Esophagus muscularis mucosa (tissue), 4 donors: ENCODE measurements around the gene MIGA2. TPM values are rescaled to one million over a fixed set of nuclear protein-coding genes. Genes with fewer than 3 reads are reported as not detected.

ENCODE experiments used
- DNase-seq: peaks from one replicate; pipeline ENCODE4 v3.0.0-alpha.2; 2017; ENCODE audit errors: extremely low spot score
- H3K27ac ChIP-seq, 4 donors: fragments of 200-600 bp; sonication (generic); replicated peaks in 1 of 4; 1 replicate in 3 of 4; 2 replicates in 1 of 4; pipeline ENCODE4 v1.5.1; 2016 to 2019; ENCODE audit warnings: mild to moderate bottlenecking in 1 of 4
- H3K27me3 ChIP-seq, 4 donors: fragments of 200-600 bp; sonication (generic); one replicate each; pipeline versions ENCODE4 v1.5.1 to v1.6.0; 2016 to 2019
- H3K36me3 ChIP-seq, 4 donors: fragments of 200-600 bp; sonication (generic); one replicate each; pipeline ENCODE4 v1.5.1; 2016 to 2019
- H3K4me1 ChIP-seq, 4 donors: fragments of 200-600 bp; sonication (generic); one replicate each; pipeline ENCODE4 v1.5.1; 2016 to 2019
- H3K4me3 ChIP-seq, 4 donors: fragments of 200-600 bp; sonication (generic); 1 replicate in 2 of 4; 2 replicates in 2 of 4; pipeline ENCODE4 v1.5.1; 2016 to 2019; ENCODE audit warnings: mild to moderate bottlenecking in 4 of 4, moderate library complexity in 1 of 4
- H3K9me3 ChIP-seq, 4 donors: fragments of 200-600 bp; sonication (generic); 1 replicate in 3 of 4; 2 replicates in 1 of 4; pipeline ENCODE4 v1.5.1; 2016 to 2019
- EP300 ChIP-seq: sonication (generic); formaldehyde crosslinking; IDR thresholded peaks from one replicate; pipeline ENCODE4 v1.6.1; 2017; ENCODE audit warnings: antibody characterized with exemption
- POLR2A ChIP-seq: fragments of 450-650 bp; IDR thresholded peaks from one replicate; pipeline ENCODE4 v1.6.1; 2017; ENCODE audit warnings: antibody characterized with exemption, moderate library complexity, mild to moderate bottlenecking, low read depth
- POLR2AphosphoS5 ChIP-seq, 2 donors: sonication (generic); formaldehyde crosslinking; IDR thresholded peaks; one replicate each; pipeline ENCODE4 v1.6.1; 2017; ENCODE audit warnings: antibody characterized with exemption in 2 of 2
- WGBS: methylation state at CpG from one replicate; pipeline ENCODE4 v1.1.5; 2018; 5-methylcytosine and 5-hydroxymethylcytosine counted together
- intact Hi-C: fragments of 100-400 bp; cut with DNase I; formaldehyde crosslinking; loops from one replicate; pipeline ENCODE4 v1.15.1; 2023
- total RNA-seq, 4 donors: library from RNA; depleted of rRNA; stranded (reverse); fragments of >200 nt; gene quantifications; one replicate each; pipeline versions ENCODE4 v1.1.0 to v1.2.1, GENCODE V29; 2016
- TF ChIP-seq, protein P1 (sequence below), 3 experiments: fragments of 200-600 bp in 2 of 3; fragments of 450-650 bp in 1 of 3; sonication (generic) in 2 of 3; IDR thresholded peaks; one replicate each; pipeline ENCODE4 v1.5.1; 2017 to 2019; ENCODE audit warnings: antibody characterized with exemption in 3 of 3, mild to moderate bottlenecking in 2 of 3, moderate library complexity in 1 of 3

Gene MIGA2
- total RNA-seq, 4 donors from 2014 or later: 23.9 to 44.2 (median 32.1) TPM

DNA sequence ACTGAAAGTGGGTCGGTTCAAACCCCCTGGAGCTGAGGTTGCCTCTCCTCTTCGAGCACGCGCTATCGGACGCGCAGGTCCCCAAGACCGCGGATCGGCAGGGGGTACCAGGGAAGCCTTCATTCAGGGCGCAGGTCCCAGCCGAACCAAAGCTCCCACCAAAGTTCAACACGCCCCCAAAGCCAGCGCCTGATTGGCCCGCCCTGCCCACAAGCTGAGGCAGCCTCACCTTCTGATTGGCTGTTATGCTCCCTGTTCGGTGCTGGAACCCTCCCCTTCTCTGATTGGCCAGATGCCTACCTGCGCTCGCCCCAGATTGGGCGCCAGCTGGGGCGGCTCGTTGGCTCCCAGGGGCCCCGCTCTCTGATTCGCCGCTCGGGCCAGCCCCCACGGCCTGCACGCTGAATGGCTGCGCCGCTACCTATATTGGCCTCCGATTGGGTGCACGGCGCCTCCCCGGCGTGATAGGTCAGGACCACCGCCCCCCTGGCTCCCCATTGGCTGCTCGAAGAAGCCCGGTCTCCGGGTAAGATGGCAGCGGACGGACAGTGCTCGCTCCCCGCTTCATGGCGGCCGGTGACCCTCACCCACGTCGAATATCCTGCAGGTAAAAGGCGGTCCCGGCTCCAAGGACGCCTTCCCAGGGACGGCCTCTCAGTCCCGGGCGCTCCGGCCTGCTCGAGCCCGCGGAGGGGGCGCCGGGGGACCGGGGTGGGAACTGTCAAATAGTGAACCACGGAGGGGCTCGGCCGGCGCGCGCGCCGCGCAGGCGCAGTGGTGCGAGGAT, 44.4 kb downstream of the MIGA2 start, which contains the start of gene DOLPP1:
DOLPP1 (plus strand) TSS at position 511 of the 787 bp plus-strand sequence; CDS start at position 532, 21 bp downstream.
- Histone ChIP-seq H3K27ac (peak within 1 kb of the TSS; percentile 75 to 88 (median 81)), H3K4me3 (peak within 1 kb of the TSS; percentile 68 to 88 (median 74)), H3K4me1 (peaks cover 11 to 37% (median 23%) of the 10 kb centered on the region in 4 donors), H3K9me3 (no peaks in the 10 kb centered on the region), H3K36me3 (peaks cover 1 to 16% (median 15%) of the 10 kb centered on the region in 4 donors), H3K27me3 (no peaks in the 10 kb centered on the region)
- 0% methylated on average over 17 of the region's 70 CpGs for WGBS
- TF ChIP-seq EP300 (no peak), POLR2A (peak; percentile 44), POLR2AphosphoS5 (IDR thresholded peaks at IDR 0.05) (peak in 1 of 2 donors; percentile 80)
- TF ChIP-seq, protein P1, sequence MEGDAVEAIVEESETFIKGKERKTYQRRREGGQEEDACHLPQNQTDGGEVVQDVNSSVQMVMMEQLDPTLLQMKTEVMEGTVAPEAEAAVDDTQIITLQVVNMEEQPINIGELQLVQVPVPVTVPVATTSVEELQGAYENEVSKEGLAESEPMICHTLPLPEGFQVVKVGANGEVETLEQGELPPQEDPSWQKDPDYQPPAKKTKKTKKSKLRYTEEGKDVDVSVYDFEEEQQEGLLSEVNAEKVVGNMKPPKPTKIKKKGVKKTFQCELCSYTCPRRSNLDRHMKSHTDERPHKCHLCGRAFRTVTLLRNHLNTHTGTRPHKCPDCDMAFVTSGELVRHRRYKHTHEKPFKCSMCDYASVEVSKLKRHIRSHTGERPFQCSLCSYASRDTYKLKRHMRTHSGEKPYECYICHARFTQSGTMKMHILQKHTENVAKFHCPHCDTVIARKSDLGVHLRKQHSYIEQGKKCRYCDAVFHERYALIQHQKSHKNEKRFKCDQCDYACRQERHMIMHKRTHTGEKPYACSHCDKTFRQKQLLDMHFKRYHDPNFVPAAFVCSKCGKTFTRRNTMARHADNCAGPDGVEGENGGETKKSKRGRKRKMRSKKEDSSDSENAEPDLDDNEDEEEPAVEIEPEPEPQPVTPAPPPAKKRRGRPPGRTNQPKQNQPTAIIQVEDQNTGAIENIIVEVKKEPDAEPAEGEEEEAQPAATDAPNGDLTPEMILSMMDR (IDR thresholded peaks at IDR 0.05): peak in 1 of 3 experiments; percentile 43
- intact Hi-C loops: no loop called here
- DNase-seq: peak; percentile 100

DNA sequence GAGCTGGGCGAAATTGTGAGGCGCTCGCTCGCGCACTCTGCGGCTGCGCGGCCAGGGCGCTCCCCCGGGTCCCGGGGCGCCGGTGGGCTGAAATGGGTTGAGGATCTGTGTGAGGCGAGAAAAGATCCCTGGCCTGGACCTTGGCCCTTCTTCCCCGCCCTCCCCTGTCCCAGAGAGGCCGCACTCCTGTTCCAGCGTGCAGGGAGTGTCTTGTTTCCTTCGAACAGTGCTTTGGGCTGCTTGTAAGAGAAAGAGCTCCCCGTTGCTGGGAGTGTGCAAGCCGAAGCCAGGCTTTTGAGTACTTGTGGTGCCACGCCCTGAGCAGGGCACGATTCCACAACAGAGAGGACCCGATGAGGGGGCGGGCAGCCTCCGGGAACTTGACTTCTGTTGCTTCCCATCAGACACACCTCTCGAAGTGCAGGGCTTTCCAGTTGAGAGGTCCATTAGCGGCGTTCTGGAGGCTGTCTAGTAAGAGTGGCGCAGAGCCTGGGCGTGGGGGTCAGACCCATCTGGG, 45.0 kb downstream of the MIGA2 start:
- TF ChIP-seq, protein P1 (IDR thresholded peaks at IDR 0.05): no peak
- TF ChIP-seq EP300 (no peak), POLR2A (no peak), POLR2AphosphoS5 (IDR thresholded peaks at IDR 0.05) (peak in 1 of 2 donors; percentile 39)
- H3K27ac ChIP-seq: peak overlapping the region; percentile 75 to 88 (median 81)
- H3K27me3 ChIP-seq: no peaks in the 10 kb centered on the region
- WGBS: 8% methylated on average over 11 of the region's 30 CpGs
- H3K4me3 ChIP-seq: peak overlapping the region; percentile 68 to 88 (median 74)
- intact Hi-C loops: no loop called here
- no peak for DNase-seq
- H3K4me1 ChIP-seq: peaks cover 11 to 37% (median 23%) of the 10 kb centered on the region in 4 donors
- H3K36me3 ChIP-seq: peaks cover 8 to 22% (median 21%) of the 10 kb centered on the region in 4 donors
- no peaks in the 10 kb centered on the region for H3K9me3 ChIP-seq

DNA sequence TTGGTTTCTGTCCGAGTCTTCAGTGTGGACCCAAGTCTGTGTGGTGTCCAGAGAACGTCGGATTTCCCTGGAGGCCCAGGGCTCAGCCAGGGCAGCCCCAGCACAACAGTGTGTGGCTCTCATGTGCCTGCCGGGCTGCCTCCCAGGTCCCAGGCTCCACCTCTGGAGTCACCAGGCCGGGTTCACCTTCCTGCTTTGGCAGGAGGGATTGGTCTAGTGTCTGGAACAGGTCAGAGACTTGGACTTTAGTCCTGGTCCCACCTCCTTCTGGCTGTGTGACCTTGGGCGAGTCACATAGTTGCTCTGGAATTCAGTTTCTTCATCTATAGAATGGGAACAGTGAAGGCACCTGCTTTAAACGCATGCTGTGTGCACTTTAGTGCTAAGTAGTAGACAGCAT, 47.7 kb downstream of the MIGA2 start:
- intact Hi-C loops: no loop called here
- no peaks in the 10 kb centered on the region for H3K9me3 ChIP-seq
- H3K27ac ChIP-seq: no peak overlapping the region
- no peaks in the 10 kb centered on the region for H3K27me3 ChIP-seq
- H3K4me3 ChIP-seq: no peak overlapping the region
- DNase-seq: no peak
- 93% methylated on average over 3 of the region's 7 CpGs for WGBS
- peaks cover 9 to 46% (median 41%) of the 10 kb centered on the region in 4 donors for H3K36me3 ChIP-seq
- TF ChIP-seq EP300 (no peak), POLR2A (no peak), POLR2AphosphoS5 (IDR thresholded peaks at IDR 0.05) (no peak)
- TF ChIP-seq, protein P1 (IDR thresholded peaks at IDR 0.05): no peak
- H3K4me1 ChIP-seq: peaks cover 11 to 37% (median 23%) of the 10 kb centered on the region in 4 donors

DNA sequence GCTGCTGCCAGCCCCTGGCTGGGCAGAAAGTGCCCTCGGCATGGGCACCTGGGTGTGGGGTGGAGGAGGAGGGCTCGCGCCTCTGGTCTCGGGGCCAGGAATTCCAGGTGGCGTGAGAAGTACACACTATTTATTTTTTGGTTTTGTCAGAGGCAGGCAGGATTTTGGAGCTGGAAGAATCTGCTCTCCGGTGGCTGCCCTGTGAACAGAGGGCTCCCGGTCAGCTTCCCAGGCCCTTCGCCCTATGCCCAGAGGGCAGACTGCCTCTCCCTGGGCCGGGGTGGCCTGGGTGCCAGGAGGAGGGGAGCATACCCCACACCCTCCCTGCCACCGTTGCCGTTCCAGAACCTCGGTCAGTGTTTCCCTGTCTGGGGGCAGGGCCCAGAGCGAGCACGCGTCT, 52.8 kb downstream of the MIGA2 start:
- TF ChIP-seq, protein P1 (IDR thresholded peaks at IDR 0.05): no peak
- no peak for TF ChIP-seq POLR2AphosphoS5 (IDR thresholded peaks at IDR 0.05)
- no peak for TF ChIP-seq POLR2A
- TF ChIP-seq EP300: no peak
- Histone ChIP-seq H3K4me1 (peaks cover 0 to 1% (median 0%) of the 10 kb centered on the region in 4 donors), H3K9me3 (no peaks in the 10 kb centered on the region), H3K36me3 (peaks cover 9 to 66% (median 58%) of the 10 kb centered on the region in 4 donors), H3K27me3 (no peaks in the 10 kb centered on the region), H3K27ac (no peak overlapping the region), H3K4me3 (no peak overlapping the region)
- WGBS: 92% methylated on average over 9 of the region's 15 CpGs
- DNase-seq: no peak
- intact Hi-C loops: no loop called here
